Measurements from ENCODE around the gene ACTL6B.
A peak's percentile ranks its signal among the peaks of the same experiment; 100 is the strongest.
"Not testable (repeated sequence)": the region's sequence is repeated elsewhere in the genome, so short reads cannot be mapped to it uniquely, and the experiment has no call there.

ACTL6B gene

DNA sequence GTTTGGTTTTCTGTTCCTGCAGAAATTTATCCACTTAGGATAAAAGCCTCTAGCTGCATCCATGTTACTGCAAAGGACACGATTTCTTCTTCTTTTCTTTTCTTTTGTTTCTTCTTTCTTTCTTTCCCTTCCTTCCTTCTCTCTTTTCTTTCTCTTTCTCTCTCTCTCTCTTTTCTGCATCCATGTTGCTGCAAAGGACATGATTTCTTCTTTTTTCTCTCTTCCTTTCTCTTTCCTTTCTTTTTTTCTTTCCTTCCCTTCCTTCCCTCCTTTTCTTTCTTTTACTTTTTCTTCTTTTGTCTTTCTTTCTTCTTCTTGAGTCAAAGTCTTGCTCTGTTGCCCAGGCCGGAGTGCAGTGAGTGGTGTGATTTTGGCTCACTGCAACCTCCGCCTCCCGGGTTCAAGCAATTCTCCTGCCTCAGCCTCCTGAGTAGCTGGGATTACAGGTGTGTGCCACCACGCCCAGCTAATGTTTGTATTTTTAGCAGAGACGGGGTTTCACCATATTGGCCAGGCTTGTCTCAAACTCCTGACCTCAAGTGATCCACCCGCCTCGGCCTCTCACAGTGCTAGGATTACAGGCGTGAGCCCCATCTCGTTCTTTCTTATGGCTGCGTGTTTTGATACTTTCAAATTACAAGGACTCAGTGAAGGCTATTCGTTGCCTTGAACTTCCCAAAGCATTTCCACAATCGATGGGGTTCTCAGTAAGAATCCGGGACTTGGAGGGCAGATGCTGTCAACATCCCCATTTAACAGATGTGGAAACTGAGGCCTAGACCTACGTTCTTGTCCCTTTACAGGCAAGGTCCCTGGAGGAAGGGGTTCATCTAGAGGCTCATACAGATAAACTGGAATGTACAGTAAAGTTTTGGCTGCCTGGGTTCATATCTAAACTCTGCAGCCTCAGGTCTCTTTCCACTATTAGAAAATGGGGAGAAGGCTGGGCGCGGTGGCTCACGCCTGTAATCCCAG, 15.4 kb upstream of the ACTL6B start:
- no peak for DNase-seq

DNA sequence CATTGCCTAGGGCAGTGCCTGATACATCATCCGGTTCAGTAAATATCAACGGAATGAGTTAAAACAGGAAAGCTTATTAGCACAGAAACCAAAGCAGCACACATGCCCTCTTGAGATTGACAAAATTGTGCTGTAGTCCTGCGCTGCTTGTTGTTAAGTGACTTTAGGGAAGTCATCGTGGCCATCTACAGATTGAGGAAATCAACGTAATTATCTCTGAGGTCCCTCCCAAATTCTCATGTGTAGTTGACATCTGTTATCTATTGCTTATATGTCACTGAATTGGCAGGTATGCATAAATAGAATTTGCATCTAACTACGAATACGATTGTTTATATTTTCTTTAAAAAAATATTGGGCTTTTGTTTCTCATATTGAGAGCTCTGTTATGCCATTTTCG, 13.8 kb upstream of the ACTL6B start:
- no peak for DNase-seq

DNA sequence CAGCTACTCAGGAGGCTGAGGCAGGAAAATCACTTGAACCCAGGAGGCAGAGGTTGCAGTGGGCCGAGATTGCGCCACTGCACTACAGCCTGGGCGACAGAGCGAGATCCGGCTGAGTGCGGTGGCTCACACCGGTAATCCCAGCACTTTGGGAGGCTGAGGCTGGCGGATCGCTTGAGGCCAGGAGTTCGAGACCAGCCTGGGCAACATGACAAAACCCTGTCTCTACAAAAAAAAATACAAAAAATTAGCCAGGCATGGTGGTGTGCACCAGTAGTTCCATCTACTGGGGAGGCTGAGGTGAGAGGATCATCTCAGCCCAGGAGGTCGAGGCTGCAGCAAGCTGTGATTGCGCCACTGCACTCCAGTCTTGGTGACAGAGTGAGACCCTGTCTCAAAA, 12.9 kb upstream of the ACTL6B start:
- not testable (repeated sequence) for DNase-seq

DNA sequence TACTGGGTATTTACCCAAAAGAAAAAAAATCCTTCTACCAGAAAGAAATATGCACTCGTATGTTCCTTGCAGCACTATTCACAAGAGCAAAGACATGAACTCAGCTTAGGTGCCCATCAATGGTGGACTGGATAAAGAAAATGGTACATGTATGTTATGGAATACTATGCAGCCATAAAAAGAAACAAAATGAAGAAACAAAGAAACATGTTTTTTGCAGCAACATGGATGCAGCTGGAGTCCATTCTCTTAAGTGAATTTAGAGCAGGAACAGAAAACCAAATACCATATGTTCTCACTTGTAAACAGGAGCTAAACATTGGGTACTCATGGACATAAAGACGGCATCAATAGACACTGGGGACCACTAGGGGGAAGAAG, 11.8 kb upstream of the ACTL6B start:
- no peak for DNase-seq

DNA sequence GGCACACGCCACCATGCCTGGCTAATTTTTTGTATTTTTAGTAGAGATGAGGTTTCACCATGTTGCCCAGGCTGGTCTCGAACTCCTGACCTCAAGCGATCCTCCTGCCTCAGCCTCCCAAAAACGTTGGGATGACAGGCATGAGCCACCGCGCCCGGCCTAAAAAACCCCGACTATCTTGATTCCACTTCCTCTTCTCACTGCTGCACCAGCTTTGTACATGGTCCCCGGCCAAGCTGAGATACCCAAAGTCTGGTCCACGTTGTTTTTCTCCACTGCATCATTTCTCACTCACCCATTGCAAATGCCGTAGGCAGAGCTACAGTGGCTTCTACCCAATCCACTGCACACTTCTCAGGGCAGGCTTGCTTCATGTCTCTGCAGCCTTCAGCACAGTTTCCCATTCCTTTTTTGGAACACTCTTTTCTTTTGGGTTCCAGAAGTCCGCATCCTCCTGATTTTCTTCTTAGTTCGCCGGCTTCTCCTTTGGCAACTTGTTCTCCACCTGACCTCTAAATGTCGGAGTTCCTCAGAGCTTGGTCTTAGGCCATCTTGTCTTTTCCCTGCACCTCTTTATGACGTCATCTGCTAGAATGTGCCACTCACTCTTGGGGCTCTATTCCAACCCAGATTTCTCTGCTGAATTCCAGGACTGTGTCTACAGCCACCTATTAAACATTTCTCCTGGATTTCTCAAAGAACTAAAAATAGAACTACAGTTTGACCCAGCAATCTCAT, 11.3 kb upstream of the ACTL6B start:
- no peak for DNase-seq

DNA sequence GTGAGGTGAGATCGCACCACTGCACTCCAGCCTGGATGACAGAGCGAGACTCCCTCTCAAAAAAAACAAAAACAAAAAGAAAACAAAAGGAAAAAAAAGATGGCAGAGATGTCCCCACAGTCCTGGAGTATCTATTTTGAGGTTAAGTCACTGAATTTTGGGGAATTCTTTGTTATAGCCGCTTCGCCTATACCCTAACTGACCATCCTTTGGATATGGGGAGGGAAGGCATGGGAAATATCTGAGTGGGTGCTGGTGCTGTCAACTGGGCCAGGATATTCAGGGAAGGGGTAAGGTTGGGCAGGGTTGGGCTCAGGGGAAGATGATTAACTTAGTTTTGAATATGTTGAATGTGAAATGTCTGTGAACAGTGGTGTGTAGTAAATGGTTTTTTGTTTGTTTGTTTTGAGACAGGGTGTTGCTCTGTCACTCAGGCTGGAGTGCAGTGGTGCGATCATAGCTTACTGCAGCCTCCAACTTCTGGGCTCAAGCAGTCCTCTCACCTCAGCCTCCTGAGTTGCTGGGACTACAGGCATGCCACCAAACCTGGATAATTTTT, 9.0 kb upstream of the ACTL6B start:
- DNase-seq = no peak

DNA sequence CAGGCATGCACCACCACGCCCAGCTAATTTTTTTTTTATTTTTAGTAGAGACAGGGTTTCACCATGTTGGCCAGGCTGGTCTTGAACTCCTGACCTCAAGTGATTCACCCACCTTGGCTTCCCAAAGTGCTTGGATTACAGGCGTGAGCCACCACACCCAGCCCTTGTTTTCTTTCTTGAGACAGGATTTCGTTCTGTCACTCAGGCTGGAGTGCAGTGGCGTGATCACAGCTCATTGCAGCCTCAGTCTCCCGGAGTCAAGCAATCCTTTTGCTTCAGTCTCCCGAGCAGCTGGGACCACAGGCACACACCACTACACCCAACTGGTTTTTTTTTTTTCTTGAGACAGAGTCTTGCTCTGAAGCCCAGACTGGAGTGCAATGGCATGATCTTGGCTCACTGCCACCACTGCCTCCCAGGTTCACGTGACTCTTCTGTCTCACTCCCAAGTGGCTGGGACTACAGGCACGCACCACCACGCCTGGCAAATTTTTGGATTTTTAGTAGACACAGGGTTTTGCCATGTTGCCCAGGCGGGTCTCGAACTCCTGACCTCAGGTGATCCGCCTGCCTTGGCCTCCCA, 6.0 kb upstream of the ACTL6B start:
- not testable (repeated sequence) for DNase-seq

DNA sequence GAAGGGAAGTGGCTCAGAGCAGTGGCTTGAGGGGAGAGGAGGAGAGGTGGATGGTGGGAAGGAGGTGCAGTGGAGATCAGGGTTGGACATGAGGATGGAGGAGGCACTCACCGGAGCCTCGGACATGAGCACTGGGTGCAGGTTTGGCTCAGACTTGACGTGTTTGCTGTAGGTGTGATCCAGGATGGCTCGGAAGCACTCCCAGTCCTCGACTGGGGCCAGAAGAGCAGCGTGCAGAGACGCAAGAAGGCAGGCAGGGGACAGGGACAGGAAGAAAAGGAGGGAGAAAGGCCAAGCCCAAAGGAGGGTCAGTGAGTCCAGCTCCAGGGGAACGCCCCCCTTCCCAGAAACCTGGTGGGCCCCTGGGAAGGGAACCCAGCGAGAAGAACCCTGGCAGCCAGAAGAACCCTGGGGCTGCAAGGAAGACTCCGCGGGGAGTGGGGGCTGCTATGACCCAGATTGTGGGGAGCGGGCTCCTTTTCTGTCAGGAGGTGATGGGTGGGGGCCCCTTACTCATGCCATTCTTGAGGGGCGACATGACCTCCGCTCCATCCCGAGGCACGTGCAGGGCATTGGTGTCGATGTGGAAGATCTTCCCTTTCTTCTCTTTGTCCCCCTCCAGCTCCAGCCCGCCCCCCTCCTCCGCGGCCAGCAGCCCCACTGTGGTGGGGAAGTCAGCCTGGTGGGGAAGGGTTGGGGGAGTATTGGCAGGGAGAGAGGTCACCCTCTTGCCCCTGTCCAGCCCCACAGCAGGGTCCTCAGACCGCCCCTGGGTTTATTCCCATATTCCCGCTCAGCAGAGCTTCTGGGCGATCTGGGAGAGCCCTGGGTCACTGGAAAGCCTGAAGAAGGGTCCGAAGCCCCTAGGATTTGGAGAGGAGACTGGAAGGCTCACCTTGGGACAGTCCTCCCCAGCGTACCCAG, 1.1 kb downstream of the ACTL6B start:
- no peak for DNase-seq

DNA sequence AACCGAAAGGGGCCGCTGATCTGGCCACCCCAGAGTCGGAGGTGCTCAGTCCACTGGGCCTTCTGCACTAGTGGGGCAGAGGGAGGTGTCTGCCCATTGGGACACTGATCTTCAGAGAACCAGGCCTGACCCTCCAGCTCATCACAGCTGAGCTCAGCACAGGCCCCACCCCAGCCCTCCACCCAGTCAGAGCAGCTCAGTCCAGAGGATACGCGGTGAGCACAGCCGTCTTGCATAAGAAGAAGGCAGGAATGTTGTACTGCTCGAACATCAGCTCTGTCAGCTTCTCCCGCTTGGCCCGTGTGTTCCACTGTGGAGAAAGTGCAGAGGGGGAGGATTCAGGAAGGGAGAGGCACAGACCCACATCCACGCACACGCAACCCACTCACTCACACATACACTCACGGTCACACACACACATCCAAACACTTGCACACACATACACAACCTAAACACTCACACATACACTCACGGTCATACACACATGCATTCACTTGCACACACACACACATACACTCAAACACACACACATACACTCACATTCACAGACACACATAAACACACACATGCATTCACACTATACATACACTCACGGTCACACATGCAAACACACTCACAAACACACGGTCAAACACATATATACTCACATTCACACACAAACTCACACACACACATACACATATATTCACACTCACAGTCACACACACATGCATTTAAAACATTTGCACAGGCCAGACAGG, 6.3 kb downstream of the ACTL6B start:
- no peak for DNase-seq

DNA sequence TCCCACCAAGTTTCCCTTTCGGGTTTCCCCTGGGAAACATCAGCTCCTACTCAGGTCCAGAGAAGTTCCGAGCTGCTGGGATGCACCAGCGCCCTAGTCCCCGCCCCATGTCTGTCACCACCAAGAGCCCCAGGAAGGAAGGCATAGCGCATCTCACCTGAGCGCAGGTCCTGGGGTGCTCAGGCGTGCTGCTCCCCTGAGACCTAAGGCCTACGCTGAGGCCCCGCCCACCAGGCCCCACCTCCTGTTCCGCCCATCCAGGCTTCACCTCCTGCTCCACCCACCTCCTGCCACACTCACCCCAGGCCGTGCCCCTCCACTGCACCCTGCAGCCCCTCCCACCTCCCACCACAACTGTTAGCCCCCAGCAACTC, 13.7 kb downstream of the ACTL6B start:
- no peak for DNase-seq

DNA sequence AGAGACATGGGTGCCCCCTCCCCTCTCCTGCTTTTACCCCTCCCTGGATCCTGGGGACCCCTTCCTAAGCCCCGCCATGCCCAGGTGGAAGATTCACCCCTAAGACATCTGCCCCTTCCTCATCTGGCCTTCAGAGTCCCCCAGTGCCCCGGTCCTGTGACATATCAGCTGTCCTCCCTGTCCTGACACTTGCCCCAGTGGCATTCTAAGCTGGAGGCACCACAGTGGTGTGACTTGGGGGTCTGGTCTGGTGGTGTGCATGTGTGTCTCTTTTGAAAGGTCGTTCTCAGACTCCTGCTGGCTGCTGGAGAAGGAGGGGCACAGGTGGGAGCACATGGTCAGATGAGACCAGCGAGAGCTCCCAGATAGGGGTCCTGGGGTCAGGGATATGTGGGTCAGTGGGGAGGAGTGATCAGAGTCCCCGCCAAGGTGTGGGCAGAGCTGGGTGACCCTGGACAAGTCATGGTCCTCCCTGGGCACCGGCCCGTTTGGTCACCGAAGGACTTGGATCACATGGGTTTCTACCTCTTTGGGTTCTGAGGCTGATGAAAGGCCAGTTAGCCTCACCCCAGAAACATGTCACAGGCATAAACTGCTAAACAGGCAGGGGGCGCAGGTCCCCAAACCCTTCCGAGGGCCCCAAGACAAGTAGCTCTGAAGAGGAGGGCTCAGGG, 14.3 kb downstream of the ACTL6B start:
- no peak for DNase-seq

DNA sequence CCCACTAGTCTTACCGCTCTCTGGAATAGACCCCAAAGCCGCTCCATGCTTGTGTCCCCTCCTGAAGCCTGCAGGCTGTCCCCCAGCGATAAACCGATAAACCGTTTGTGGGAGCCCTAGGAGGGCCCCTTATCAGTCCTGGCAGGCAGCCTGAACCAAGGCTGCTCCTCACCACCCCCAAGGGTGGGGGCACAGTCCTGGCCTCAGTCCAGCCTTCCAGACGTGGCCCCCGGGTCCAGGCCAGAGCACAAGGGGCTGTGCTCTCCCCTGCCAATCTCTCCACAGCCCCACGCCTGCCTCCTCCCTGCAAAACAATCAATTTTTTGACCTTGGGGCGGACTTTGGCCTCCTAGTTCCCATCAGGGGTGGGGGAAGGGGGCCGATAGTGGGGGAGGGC, 14.8 kb downstream of the ACTL6B start, which contains the start of gene TFR2:
TFR2 (minus strand) TSS at position 90 of the 397 bp plus-strand sequence; CDS start at position 47, 43 bp downstream.
- no peak for DNase-seq

DNA sequence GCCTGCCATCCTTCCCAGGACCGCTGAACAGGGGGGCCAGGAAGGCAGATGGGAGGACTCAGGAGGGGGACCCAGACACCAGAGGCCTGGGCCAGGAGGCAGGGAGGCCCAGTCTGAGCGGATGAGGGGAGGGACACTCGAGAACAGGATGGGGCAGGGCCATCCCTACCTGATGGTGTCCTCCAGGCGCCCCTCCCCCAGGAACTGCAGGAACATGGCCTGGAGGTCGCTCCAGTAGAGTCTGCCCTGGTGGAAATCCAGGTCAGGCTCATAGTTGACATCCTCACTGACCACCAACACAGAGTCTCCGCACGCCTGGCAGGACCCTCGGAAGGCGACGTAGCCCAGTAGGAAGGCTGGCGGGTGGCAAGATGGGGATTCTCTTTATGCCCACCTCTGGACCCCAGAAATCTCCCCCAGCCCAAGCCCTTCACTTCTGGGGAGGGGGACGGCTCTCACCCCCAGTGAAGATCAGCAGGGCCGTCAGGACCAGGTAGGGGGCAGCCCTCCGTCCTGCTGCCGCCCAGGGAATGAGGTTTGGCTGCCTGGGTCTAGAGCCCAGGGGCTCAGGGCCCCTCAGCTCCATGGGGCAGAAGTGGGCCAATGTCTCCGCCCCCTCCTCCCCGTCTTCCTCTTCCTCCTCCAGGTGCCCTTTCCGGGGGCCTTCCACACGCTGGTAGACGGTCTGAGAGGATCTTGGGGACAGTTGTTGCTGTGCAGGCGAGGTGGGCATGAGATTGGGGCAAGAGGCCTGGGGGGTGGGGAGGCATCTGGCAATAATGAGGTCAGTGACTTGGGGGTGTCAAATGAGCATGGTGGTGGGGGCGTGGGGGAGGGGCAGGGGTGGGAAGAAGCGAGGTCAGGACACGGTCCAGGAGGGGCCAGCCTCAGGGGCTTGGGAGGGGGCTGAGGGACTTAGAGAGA, 15.5 kb downstream of the ACTL6B start:
- no peak for DNase-seq

DNA sequence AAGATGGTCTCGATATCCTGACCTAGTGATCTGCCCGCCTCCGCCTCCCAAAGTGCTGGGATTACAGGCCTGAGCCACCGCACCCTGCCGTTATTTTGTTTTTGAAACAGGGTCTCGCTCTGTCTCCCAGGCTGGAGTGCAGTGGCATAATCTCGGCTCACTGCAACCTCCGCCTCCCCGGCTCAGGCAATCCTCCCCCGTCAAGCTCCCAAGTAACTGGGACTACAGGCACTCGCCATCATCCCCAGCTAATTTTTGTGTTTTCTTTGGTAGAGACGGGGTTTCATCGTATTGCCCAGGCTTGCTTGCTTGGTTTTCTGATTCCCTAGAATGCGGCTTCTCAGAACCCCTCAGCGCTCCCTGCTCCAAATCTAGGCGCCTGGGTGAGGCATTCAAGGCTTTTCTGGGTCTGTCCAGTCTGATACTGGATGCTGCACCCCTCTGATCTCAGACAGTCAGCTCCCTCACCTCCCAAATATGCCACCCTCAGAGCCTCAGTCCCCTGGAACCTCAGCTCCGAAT, 16.2 kb downstream of the ACTL6B start:
- no peak for DNase-seq

DNA sequence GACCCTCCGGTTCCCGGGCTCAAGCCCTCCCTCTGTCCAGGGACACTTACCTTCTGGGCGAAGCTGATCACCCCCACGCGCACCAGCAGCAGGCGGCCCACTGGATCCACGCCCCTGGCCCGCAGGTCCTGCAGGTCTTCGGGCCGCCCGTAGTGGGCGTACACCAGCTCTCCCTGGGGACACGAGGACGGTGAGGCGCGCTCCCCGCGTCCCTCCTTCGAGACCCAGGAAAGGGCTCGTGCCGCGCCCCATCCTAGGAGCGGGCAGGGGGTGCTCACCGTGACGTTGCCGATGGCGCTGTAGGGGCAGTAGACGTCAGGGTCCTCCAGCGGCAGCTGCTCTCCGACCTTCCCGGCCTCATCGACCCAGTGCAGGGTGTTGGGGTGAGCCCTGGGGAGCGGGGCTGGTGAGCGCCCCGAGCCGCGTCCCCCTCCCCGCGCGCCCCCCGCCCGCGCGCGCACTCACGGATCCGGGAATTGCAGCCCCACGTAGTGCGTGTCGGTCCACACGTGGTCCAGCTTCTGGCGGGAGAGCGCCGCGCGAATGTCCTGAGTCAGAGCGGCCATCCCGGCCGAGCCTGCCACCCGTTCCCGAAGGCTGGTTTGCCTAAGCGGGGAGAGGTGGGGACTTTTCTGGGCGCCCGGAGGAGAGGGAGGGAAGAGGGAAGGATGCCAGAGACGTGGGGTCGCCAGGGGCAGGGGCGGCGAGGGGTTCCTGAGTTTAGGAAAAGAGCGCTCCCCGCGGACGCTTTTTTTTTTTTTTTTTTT, 23.1 kb downstream of the ACTL6B start:
- peak; percentile 12 to 60 for DNase-seq

DNA sequence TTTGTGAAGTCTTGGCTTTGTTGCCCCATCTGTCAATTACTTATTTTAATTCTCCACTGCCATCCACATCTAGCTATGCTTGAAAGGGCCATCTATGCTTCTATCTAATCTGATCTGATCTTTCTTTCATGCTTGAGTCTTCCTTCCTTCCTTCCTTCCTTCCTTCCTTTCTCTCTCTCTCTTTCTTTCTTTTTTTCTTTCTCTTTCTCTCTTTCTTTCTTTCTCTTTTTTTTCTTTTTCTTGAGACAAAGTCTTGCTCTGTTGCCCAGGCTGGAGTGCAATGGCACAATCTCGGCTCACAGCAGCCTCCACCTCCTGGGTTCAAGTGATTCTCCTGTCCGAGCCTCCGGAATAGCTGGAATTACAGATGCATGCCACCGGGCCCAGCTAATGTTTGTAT, 26.2 kb downstream of the ACTL6B start:
- DNase-seq = no peak

DNA sequence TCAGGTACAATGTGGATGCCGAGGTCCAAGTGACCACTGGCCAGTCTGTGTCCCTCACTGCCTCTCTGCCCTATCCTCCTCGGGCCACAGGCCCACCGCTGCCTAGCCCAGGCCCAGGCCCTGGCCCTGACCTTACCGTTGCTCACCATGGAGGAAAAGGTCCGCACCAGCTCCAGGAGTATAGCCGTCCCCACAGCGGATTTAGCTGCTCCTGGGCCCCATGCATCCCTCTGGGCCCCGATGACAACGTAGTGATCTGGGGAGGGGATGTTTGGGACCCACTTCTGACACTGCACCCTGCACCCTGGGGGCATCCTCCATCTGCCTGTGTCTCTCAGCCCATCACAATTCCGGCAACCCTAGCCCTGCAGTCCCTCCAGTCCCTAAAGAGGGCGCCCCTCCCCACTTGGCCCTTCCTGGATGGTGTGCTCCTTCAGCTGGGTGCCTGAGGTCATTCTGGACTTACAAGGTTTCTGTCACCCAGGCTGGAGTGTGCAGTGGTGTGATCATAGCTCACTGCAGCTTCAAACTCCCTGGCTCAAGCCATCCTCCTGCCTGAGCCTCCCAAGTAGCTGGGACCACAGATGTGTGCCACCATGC, 27.0 kb downstream of the ACTL6B start:
- peak in 1 of 2 experiments; percentile 13 for DNase-seq

DNA sequence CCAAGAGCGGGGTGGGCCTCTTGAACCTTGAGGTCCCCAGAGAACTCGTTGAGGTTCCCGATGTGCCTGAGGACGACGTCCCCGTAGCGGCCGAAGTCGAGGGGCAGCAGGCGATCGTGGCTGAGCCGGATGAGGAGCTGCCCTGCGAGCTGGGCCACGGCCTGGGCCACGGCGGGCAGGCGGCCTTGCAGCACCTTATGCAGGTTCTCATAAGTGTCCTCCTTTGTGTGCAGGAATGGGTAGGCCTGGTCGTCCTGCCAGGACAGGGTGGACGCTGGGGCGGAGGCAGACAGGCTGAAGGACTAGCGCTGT, 29.1 kb downstream of the ACTL6B start:
- DNase-seq = no peak
